GF-D8 (cell line): ENCODE results near the gene TOR2A.

Source experiments
- DNase-seq: peaks from one replicate; lab custom pipeline; 2025; lab: John Stamatoyannopoulos, UW

TOR2A gene

DNA sequence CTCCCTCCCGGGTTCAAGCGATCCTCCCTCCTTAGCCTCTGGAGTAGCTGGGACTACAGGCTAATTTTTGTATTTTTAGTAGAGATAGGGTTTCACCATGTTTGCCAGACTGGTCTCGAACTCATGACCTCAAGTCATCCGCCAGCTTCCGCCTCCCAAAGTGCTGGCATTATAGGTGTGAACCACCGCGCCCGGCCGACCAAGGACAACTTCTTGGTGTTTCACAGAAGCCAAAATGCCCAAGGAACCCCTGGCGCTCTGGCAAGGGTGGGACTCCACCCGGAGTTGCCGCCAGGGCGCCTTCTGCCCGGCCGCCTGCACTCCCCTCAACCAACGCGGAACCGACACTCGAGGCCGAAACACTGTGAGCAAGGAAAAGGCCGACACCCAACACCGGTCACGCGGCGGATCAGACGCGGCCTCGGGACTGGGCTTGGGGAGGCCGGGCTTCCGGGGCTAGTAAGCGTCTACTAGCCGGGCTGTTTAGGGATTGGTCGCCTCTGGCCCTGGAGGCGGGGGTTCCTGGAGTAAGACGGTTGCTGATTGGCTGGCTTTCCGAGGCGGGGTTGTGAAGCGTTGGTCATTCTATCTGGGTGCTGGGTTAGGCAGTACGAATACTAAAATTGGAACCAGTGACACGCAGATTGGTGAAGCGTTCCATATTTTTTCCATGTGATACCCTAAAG is 36.0 kb downstream of the TOR2A start:
- no peak for DNase-seq

DNA sequence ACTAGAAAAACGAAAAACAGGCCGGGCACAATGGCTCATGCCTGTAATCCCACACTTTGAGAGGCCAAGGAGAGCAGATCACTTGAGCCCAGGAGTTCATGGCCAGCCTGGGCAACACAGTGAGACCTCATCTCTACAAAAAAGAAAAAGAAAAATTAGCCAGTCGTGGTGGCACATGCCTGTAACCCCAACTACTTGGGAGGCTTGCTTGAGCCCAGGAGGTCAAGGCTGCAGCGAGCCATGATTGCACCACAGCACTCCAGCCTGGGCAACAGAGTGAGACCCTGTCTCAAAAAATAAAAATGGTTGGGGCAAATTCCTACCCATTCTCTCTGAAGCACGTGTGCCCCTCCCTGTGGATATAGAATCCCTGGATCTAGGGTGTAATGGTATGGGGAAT is 36.7 kb downstream of the TOR2A start:
- no peak for DNase-seq

DNA sequence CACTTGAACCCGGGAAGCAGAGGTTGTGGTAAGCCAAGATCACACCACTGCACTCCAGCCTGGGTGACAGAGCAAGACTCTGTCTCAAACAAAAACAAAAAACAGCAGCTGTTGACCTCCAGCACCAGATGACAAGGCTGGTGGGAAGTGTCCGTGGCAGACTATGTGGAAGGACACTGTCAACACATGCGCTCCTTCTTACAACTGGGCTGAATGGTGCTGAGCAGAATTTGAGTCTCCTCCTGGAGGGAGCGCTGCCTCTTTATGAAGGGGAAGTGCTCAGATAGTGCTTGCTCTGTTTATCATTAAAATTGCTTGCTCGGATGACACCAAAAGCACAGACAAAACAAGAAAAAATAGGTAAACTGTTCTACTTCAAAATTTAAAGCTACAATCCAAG is 37.5 kb downstream of the TOR2A start:
- no peak for DNase-seq

DNA sequence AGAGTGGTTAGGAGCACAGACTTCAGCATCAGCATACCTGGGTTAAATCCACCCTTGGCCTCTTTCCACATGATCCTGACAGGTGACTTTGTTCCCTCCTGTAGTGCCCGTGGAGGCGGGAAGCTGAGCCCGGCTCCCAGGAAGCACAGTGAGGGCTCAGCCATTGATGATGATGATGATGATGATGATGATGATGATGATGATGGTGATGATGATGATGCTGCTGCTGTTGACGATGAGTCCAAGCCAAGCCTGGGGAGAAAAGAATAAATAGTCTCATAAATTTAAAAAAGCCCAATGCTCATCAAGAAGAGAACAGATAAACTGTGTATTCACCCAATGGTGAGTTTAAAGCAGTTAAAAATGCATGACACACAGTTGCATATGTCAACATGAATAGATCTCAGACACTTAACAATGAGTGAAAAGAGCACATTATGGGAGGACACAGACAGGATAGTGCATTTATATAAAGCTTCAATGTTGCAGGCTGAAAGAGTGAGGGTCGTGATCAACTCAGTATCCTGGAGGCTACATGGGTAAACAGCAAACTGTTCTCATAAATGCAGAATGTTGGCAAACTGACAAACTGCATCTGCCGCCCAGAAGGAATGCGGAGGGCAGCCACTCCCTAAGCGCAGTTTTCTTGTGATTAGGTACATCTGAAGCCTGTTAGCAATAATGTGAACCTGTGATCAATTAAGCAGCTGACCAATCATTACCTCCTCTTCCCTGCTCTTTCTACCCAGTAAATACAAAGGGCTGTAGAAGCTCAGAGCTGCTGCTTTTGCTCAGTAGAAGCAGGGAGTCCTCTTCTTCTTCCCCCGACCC is 40.0 kb downstream of the TOR2A start:
- no peak for DNase-seq

DNA sequence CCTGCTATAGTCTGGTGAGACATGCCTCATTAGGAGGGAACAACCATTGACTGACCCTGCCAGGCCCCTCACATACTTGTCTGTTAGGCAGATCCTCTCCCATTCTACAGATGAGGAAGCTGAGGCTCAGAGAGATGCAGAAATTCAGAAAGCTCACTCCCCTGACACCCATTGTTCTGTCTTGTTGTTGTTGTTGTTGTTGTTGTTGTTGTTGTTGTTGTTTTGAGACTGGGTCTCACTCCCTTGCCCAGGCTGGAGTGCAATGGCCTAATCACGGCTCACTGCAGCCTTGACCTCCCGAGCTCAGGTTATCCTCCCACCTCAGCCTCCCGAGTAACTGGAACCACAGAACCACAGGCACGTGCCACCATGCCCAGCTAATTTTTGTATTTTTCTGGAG is 41.4 kb downstream of the TOR2A start:
- no peak for DNase-seq

DNA sequence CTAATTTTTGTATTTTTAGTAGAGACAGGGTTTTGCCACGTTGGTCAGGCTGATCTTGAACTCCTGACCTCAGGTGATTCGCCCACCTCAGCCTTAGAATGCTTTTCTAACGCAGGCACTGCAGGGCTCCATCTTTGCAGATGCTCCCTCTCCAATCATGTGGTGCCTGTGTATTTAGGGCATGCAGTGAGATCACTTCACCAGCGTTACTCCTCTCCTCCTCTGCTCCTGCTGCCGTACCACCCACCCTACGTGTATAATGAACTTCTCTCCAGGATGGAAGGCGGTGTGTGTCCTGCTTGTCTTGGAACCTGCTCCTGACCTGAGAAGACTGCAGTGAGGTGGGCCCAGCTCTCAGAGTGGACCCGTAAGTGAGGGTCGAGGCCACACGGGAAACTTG is 42.0 kb downstream of the TOR2A start:
- DNase-seq = no peak

DNA sequence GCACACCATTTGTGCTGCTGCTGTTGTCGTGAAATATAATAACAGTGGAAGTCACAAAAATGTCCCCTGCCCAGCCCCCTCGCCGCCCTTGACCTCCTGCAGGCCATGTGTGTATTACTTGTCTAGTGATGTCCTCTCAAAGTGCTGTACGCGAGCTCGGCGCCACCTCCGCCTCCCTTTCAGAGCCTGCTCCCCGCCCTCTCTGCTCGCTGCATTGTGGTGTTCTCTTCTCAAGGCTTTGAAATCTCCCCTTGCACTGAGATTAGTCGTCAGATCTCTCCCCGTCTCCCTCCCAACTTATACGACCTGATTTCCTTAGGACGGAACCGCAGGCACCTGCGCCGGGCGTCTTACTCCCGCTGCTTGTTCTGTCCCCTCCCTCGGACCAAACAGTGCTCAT is 43.0 kb downstream of the TOR2A start:
- DNase-seq = no peak

DNA sequence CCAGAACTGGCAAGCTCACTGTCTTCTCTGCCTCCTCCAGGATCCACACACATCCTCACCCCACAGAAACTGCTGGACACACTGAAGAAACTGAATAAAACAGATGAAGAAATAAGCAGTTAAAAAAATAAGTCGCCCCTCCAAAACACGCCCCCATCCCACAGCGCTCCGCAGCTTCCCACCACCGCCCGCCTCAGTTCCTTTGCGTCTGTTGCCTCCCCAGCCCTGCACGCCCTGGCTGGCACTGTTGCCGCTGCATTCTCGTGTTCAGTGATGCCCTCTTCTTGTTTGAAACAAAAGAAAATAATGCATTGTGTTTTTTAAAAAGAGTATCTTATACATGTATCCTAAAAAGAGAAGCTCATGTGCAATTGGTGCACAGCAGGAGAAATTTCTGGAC is 44.4 kb downstream of the TOR2A start:
- no peak for DNase-seq

DNA sequence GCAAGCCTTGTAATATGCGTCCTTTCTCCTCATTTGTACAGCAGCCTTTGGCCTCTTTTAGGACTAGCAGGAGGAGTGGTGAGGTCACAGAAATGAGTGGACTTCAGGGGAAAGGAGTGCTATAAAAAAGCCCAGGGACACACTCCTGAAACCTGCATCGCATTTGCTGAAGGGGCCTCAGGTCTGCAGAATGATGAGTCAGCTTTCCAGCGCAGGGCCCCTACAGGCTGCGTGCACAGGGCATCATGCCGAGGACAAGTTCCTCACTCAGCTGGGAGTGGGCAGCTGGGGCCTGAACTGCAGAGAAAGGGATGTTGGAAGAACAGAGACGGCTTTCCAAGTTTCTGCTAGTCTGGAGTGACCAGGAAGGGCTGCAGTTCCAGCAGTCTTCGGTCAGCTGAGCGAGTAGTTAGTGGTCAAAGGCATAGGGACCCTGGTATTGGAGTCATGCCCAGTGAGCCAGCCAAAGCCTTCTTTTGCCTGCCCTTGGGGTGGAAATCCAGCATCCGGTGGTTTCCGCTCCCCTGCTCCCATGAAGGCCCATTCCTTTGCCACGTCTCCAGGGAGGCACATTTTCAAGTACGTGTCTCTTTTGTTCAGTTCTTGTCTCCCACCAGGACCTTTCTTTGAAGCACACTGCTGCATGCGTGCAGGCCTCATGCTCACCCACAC is 45.6 kb downstream of the TOR2A start:
- no peak for DNase-seq

DNA sequence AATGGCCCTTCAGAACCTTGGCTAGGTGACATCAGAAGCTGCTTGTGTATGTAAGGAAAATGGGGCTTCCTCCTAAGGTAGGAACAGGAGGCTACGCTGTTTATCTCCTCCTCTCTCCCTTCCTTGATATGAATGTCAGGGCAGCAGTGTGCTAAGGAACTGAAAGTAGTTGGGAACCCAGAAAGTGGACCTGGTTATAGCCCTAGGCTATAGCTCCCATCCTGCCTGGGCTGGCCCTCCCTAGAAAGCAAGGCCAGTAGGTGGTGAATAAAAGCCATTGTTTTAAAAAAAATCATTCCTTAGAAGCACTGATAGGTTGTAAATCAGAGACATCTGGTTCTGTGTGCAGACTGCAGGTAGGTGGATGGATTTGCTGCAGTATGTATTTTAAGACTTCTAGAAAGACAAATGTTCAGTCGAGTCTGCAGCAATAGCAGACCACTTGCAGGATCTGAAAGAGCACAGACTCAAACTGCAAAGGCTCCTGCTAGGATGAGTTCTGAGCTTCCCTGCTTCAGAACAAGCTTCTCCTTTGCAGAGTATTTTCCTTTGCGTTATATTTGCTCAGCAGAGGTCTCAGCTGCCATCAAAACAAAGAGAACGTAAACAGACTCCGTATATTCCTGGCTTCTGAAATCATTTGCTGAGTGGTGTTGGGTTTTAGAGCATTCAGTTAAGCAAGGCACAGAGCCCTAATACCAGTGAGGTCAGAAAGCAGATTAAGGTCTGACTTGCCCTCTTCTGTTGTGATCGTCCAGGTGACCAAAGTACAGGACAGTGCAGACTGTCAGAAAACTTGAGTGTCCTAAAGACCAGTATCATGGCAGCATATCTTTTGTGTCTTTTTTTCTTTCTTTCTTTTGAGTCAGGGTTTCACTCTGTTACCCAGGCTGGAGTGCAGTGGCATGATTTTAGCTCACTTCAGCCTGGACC is 48.4 kb downstream of the TOR2A start:
- DNase-seq = no peak

DNA sequence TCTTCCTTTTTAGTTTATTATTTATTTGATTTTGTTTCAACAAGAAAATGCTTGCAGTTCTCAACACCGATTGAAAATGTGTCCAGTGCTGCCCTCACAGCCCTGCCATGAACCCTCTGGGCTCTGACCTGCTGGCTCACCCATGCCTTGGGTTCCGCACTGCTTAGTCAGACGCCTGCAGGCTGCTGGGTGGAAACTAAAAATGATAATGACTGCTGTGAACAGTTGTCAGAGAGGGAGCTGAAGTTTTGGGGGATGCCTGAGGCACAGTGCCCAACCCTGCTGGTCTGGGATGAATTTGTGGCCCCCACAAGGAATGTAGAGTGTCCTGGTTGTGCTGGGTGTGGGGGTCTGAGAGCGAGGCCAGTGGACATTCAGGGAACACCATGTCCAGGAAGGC is 50.5 kb downstream of the TOR2A start:
- no peak for DNase-seq

DNA sequence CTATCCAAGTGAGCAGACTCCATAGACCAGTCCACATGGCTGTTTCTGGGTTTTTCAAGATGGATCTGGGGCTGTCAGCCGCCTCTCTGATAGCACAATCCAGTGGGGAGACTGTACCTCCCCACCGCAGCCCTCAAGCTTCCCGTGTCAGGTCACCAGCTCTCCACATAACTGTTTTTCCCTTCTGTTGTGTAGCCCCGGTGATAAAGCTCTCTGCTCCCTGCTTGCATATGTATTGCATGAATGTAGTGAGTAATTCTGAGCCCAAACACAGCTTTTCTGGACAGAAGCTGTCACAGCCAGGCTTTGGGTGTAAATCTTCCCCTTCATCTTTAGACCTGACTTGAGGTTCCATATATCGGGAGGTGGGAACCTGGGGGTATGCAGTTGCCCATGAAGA is 51.4 kb downstream of the TOR2A start:
- no peak for DNase-seq

DNA sequence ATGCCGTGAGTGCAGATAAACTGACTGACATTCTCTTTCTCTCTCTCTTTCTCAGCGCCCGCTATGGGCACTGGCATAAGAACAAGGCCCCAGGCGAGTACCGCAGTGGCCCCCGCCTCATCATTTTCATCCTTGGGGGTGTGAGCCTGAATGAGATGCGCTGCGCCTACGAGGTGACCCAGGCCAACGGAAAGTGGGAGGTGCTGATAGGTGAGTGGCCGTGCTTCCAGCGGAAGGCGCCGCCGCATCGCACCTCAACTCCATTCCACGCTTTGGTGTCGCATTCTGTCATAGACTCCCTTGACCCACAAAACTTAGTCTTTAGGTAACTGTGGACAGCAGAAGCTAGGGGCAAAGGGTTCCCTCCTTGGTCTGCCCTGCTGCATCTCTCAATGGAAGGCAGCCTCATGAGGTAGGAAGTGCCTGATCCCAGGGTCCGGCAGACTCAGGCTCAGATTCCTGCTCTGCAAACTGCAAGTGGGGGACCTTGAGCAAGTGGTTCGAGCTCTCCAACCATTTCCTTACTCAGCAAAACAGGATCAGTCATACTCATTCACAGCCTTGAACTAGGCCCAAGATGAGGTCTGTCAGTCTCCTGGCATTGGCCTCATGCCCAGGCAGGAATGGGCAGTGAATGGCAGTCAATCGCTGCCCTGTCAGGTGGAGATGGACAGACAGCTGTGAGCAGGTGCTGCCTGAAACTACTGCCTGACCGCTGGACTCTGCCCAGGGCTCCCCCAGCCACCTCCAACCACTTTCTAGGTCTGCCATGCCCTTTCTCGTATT is 52.5 kb downstream of the TOR2A start:
- no peak for DNase-seq
